ENCODE measurements around the gene OTOP1. TPM values are rescaled to one million over a fixed set of nuclear protein-coding genes. Genes with fewer than 3 reads are reported as not detected.

The OTOP1 gene
- total RNA-seq, 1 experiment from 2014 or later: not detected

DNA sequence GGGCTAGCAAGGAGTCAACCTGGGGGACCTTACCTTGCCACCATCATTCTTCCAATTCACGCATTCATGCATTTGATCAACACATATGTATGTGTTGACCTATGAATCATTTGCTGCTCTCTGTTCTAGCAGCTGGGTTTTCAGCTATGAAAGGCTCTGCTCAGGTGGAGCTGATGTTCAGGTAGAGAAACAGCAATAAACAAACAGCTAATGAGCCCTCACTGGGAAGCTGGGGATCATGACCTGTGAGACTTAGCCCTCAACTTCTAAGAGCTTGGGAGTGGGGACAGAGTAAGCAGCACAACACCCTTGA is 1.6 kb upstream of the OTOP1 start:
- Histone ChIP-seq H3K27me3 (ENCODE audit: insufficient read depth, low read length) (peaks cover 43% of the 10 kb centered on the region), H2BK12ac (ENCODE audit: insufficient read length, low read depth, low read length) (no peak overlapping the region), H3K9ac (ENCODE audit: extremely low read depth, insufficient read length, low read length) (no peak overlapping the region), H3K79me2 (ENCODE audit: insufficient read depth, low read length) (no peaks in the 10 kb centered on the region), H2BK15ac (ENCODE audit: low read depth, low read length) (no peak overlapping the region), H3K79me1 (ENCODE audit: insufficient read depth, low read depth, low read length, poor library complexity, severe bottlenecking) (no peaks in the 10 kb centered on the region), H2BK20ac (ENCODE audit: low read depth, low read length, poor library complexity, severe bottlenecking) (no peak overlapping the region), H3K27ac (ENCODE audit: insufficient read length, low read depth, low read length) (no peak overlapping the region), H3K14ac (ENCODE audit: insufficient read depth, low read length) (no peak overlapping the region), H3K4me2 (ENCODE audit: insufficient read depth, insufficient read length, low read length) (no peak overlapping the region), H4K91ac (ENCODE audit: insufficient read length, low read depth, low read length) (no peak overlapping the region), H3K4me1 (ENCODE audit: insufficient read depth, low read length) (no peaks in the 10 kb centered on the region), H2BK5ac (ENCODE audit: insufficient read length, low read length) (no peak overlapping the region), H3K18ac (ENCODE audit: insufficient read length, low read depth, low read length) (no peak overlapping the region), H3T11ph (ENCODE audit: low read length) (no peak overlapping the region), H4K8ac (replicated peaks; ENCODE audit: insufficient read length, low read depth, low read length) (no peak overlapping the region), H3K9me3 (ENCODE audit: control insufficient read depth, low read depth, low read length) (no peaks in the 10 kb centered on the region), H2AK5ac (ENCODE audit: insufficient read length, low read length) (no peak overlapping the region), H3K56ac (ENCODE audit: insufficient read length, low read depth, low read length) (no peak overlapping the region), H2BK120ac (ENCODE audit: low read depth, low read length, poor library complexity, severe bottlenecking) (no peak overlapping the region), H4K20me1 (ENCODE audit: control insufficient read depth, insufficient read depth, insufficient read length) (no peaks in the 10 kb centered on the region), H3K23me2 (ENCODE audit: insufficient read length, low read depth, low read length, poor library complexity, severe bottlenecking) (peaks cover 3% of the 10 kb centered on the region), H2AFZ (ENCODE audit: low read length) (no peak overlapping the region), H3K23ac (ENCODE audit: insufficient read length, low read depth, low read length) (no peak overlapping the region), H3K4ac (ENCODE audit: low read depth, low read length) (no peak overlapping the region), H4K5ac (ENCODE audit: insufficient read length, low read depth, low read length) (no peak overlapping the region)
- H3K36me3 Mint-ChIP-seq (ENCODE audit: insufficient read depth in 1 of 3, low read depth in 3 of 3): peaks cover 0 to 5% (median 0%) of the 10 kb centered on the region in 3 experiments; a peak in 2 of 7 replicates
- no CpG with 5 or more reads among the region's 1 CpG for WGBS (ENCODE audit: extremely low coverage, insufficient read length, low lambda C conversion rate)
- TF ChIP-seq CTCF (conservative IDR thresholded peaks at IDR 0.05): no peak
- H3K27me3 Mint-ChIP-seq (ENCODE audit: low read depth): peaks cover 76% of the 10 kb centered on the region
- H3K9me3 Mint-ChIP-seq: peaks cover 5 to 14% of the 10 kb centered on the region in 2 experiments; a peak in 4 of 5 replicates
- DNase-seq: no peak
- peaks cover 7 to 14% of the 10 kb centered on the region in 2 experiments for H3K4me1 Mint-ChIP-seq
- H3K4me3 Mint-ChIP-seq: peak overlapping the region in 1 of 2 experiments; percentile 62; a peak in 2 of 5 replicates
- H3K27ac Mint-ChIP-seq: no peak overlapping the region
